NCI-H446 (cell line): ENCODE data around the gene HOXC11.
A peak's percentile ranks its signal among the peaks of the same experiment; 100 is the strongest.

Experiments
- DNase-seq, 2 experiments: peaks; one replicate each; lab custom pipeline; 2025; lab: John Stamatoyannopoulos, UW

The HOXC11 gene

DNA sequence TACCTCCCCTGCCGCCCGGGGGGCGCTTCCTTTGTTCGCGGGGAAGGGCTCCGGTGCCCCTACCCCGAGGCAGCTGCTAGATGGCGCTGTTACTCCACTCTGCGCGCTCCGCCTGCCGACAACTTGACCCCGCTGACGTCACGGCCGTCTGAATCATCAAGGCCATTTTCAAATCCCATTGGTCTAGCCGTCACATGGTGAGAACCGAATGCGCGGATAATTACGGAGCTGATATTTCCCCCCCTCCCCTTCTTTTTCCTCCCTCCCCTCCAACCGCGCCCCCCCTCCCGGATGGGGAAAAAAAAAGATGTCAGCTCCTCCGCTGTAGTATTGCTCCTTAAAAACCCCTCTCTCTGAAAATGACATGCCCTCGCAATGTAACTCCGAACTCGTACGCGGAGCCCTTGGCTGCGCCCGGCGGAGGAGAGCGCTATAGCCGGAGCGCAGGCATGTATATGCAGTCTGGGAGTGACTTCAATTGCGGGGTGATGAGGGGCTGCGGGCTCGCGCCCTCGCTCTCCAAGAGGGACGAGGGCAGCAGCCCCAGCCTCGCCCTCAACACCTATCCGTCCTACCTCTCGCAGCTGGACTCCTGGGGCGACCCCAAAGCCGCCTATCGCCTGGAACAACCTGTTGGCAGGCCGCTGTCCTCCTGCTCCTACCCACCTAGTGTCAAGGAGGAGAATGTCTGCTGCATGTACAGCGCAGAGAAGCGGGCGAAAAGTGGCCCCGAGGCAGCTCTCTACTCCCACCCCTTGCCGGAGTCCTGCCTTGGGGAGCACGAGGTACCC is 12.2 kb downstream of the HOXC11 start, which contains the start of gene HOXC10:
Gene HOXC10 (plus strand): TSS at position 246 of the 791 bp plus-strand sequence. CDS start 114 bp downstream, at position 360.
- DNase-seq: peak; percentile 81 to 96

DNA sequence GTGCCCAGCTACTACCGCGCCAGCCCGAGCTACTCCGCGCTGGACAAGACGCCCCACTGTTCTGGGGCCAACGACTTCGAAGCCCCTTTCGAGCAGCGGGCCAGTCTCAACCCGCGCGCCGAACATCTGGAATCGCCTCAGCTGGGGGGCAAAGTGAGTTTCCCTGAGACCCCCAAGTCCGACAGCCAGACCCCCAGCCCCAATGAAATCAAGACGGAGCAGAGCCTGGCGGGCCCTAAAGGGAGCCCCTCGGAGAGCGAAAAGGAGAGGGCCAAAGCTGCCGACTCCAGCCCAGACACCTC is 12.7 kb downstream of the HOXC11 start:
- no peak for DNase-seq

- no peak for DNase-seq
Measured at GRCh38 chr12:53985994-53986685, 13.2 kb downstream of the HOXC11 start.

DNA sequence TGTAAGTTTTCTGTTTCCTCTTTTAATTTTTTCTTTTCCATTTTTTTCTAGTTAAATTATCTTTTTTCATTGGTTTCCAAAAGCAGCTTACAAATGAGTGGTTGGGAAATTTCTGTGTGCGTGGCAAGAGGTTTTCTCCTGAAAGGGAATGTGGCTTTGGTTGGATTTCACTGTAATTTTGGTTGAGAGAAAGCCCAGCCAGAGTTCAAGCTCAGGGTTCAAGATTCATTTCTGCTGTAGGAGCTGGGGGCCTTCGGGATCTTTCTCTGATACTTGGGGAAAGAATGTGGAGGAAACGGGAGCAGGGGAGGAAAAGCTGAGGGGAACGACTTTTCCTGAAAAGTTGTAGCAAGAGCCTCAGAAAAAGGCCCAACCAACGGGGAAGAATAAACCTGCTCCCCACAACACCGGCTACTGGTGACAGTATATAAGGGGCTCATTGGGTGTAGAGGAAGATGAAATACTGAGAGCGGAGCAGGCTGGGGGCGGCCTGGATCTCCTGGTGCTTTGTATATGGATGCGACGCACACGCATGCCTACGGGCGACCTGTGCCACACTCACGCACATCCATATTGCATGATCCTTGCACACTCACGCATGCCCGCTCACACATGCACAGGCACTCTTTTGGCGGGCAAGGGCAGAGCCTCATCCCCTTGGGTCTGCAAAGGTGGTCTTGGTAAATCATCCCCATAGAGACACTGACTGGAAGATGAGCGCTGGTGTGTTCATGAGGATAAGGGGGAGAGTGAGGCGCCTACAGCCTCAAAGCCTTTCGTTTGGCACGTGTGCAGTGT is 14.0 kb downstream of the HOXC11 start:
- no peak for DNase-seq

GRCh38 chr12:53987787-53988230 is 14.9 kb downstream of the HOXC11 start:
- no peak for DNase-seq

GRCh38 chr12:53988541-53989226 is 15.8 kb downstream of the HOXC11 start:
- no peak for DNase-seq

DNA sequence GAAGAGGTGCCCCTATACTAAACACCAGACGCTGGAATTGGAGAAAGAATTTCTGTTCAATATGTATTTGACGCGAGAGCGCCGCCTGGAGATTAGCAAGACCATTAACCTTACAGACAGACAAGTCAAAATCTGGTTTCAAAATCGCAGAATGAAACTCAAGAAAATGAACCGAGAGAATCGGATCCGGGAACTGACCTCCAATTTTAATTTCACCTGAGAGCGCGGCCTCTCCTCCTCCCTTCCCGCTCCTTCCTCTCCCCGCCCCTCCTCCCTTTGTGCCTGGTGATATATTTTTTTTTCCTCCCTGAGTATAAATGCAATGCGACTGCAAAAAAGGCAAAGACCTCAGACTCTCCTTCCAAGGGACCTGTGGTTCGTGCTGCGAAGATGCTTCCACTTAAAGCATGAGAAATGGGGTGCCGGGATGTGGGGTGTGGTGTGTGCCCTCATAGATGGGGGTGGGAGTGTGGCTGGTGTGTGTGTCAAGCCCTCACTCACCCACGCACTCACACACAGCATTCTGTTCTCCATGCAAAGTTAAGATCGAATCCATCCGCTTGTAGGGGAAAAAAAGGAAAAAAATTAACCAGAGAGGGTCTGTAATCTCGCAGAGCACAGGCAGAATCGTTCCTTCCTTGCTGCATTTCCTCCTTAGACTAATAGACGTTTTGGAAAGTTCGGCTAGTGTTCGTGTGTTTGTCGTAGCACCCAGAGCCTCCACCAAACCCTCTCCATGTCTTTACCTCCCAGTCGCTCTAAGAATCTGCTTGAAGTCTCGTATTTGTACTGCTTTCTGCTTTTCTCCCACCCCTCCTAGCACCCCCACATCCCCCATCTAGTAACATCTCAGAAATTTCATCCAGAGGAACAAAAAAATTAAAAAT is 16.5 kb downstream of the HOXC11 start:
- DNase-seq: peak; percentile 35 to 48

GRCh38 chr12:53990311-53991076 is 17.6 kb downstream of the HOXC11 start:
- DNase-seq: no peak

DNA sequence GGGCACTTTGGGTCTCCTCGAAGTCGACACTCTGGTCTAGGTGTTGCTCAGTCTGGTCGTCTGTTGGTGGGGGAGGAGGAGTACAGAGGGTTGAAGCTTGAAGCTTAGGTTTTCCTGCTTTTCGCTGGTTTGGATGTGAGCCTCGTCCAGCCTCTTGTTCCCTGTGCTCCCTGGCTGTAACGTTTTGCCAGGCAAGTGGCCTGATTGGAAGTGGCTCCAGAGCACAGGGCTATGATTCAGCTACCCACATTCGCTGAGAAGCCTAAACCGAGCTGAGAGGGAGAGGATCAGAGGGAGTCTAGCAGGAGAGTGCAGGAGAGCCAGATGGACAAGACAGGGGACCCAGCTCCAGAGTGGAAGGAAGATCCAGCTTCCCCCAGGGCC is 18.1 kb downstream of the HOXC11 start:
- DNase-seq: peak in 1 of 2 experiments; percentile 18

GRCh38 chr12:53992377-53992889 is 19.5 kb downstream of the HOXC11 start:
- DNase-seq: no peak

GRCh38 chr12:53993162-53994008 is 20.5 kb downstream of the HOXC11 start:
- no peak for DNase-seq

DNA sequence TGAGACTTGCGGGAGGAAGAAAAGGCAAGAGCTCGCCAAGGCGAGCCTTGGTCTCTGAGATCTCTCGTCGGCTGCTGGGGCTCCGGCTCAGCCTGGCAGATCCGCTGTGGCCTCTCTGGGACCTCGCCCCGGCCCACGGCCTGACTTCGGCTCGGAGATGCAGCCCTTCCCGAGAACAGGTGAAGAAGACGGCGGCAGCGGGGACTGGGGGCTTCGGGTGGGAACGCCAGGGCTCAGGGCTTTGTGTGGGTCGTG is 21.0 kb downstream of the HOXC11 start:
- no peak for DNase-seq

GRCh38 chr12:53994264-53995001 is 21.5 kb downstream of the HOXC11 start:
- no peak for DNase-seq

GRCh38 chr12:53995002-53995377 is 22.1 kb downstream of the HOXC11 start:
- no peak for DNase-seq

DNA sequence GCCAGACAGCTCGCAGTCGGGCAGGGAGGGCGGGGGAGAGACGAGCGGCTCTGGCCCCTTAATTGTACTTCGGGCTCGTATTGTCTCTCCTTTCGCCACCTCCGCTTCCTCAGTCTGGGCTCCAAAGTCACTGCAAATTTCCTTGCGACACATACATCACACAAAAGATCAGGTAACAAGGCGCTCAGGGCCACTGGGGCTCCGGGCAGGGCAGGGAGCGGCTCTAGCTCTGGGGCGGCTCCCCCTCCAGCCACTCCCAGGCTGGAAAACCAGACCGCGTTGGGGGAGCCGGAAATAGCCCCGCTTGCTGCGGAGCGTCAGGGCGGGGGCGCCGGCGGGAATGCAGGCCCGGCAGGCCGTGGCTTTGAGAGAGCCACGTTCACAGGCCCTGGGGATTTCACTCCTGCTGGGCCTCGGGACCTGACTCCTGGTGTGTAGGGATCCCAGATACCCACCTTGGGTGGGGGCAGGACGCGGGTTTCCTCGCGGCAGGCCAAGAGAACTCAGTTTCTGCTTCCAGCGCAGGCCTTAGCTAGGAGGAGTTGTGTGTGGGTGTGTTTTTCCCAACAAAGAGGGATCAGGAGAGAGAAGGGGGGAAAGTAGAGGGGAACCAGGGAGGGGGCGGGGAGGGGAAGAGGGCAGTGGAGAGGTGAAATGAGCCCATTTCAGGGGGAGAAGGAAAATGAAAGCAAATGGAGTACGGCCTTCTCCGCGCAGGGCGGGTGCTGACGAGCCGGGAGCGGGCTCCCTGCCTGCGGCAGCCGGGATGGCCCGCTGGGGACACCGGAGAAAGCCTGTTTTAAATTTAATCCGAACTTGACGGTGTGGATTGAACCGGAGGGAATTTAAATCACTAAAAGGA is 22.7 kb downstream of the HOXC11 start:
- DNase-seq: no peak

DNA sequence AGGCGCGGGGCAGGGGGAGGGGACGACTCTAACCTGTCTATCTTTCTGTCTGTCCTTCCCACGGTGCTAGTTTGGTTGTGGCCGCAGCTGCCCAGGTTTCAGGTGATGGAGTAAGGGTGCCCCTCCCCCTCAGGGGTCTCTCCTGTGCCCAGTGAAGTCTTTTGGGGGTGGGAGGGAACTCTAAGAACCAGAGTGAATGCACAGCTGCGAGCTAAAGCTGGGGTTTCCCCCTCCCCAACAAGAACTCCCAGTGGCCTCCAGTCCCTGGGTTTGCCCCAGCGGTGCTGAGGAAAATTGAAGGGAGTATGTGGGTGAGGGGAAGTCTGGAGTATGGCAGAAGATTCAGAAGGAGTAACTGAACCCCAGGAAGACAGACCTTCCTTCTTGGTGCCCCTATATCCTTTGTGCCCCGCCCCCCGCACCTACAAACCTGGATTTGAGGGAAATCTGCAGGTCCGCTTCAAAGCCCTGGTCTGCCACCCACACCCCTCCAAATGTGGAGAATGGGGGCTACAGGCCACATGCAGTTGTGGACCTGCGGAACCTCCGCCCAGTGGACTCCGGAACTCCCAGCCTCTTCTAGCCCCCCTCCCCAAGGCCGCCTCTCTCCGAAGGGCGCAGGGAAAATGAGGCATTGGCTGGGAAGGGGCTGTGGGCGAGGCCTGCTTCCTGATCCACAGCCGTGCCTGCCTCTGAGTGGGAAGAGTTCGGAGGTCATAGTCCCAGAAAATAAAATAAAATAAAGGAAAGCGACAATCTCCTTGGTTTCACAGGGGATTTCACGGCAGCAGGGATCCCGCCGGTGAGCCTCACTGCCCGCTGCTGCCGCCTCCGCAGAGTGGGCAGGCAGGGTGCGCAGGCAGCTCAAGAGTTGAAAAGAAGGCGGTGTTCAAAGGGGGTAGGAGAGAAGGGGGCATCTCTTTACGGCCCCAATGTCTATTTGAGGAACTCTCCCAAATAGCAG is 23.6 kb downstream of the HOXC11 start:
- no peak for DNase-seq
